CD4-positive, alpha-beta memory T cell (primary cell): Measurements from ENCODE around the gene RAB36. TPM values are rescaled to one million over a fixed set of nuclear protein-coding genes. Genes with fewer than 3 reads are reported as not detected.

Experiments used
- CTCF ChIA-PET: fragments of 350-600 bp; sonication (Branson Sonifier 250); formaldehyde crosslinking; loops from one replicate; lab custom pipeline; 2021; ENCODE audit warnings: inconsistent platforms; ENCODE audit not compliant: partially characterized antibody; lab: Charles Lee
- POLR2A ChIA-PET: fragments of 350-600 bp; sonication (Branson Sonifier 250); formaldehyde crosslinking; loops from one replicate; lab custom pipeline; 2021; ENCODE audit not compliant: partially characterized antibody; lab: Charles Lee
- DNase-seq, 5 donors: peaks; one replicate each; pipeline versions ENCODE4 v3.0.0 to v3.0.0-alpha.2; 2020 to 2022; ENCODE audit warnings: mixed read lengths in 1 of 5
- H3K27ac ChIP-seq: one replicate; pipeline ENCODE4 v1.7.0; 2013; ENCODE audit warnings: low read depth, low read length
- H3K27me3 ChIP-seq: 2 replicates; pipeline ENCODE4 v1.7.0; 2013; ENCODE audit warnings: mild to moderate bottlenecking, low read length, moderate library complexity; ENCODE audit not compliant: insufficient read depth
- H3K36me3 ChIP-seq: 2 replicates; pipeline ENCODE4 v1.7.0; 2013; ENCODE audit warnings: mild to moderate bottlenecking, low read length, moderate library complexity; ENCODE audit not compliant: insufficient read depth
- H3K4me1 ChIP-seq: 2 replicates; pipeline ENCODE4 v1.7.0; 2013; ENCODE audit warnings: mild to moderate bottlenecking, low read length, moderate library complexity; ENCODE audit not compliant: insufficient read depth
- H3K4me3 ChIP-seq, 2 donors: one replicate each; pipeline ENCODE4 v1.7.0; 2013; ENCODE audit warnings: low read length in 2 of 2, mild to moderate bottlenecking in 1 of 2
- H3K9me3 ChIP-seq, 2 donors: one replicate each; pipeline ENCODE4 v1.7.0; 2013; ENCODE audit warnings: low read length in 2 of 2, control low read depth in 1 of 2; ENCODE audit not compliant: control insufficient read depth in 1 of 2
- H3K27ac Mint-ChIP-seq, 7 donors: one replicate each; pipeline ENCODE4 v1.8.0; 2020 to 2021; ENCODE audit warnings: mixed read lengths in 7 of 7, mild to moderate bottlenecking in 6 of 7, inconsistent platforms in 3 of 7, moderate library complexity in 3 of 7
- H3K27me3 Mint-ChIP-seq, 2 donors: one replicate each; pipeline ENCODE4 v1.8.0; 2020 to 2021; ENCODE audit warnings: mixed read lengths in 2 of 2
- H3K36me3 Mint-ChIP-seq, 2 donors: one replicate each; pipeline ENCODE4 v1.8.0; 2020 to 2021; ENCODE audit warnings: mixed read lengths in 2 of 2, inconsistent platforms in 1 of 2, mild to moderate bottlenecking in 1 of 2
- H3K4me1 Mint-ChIP-seq, 4 donors: one replicate each; pipeline ENCODE4 v1.8.0; 2020 to 2021; ENCODE audit warnings: mixed read lengths in 4 of 4, mild to moderate bottlenecking in 1 of 4
- H3K4me3 Mint-ChIP-seq, 8 donors: one replicate each; pipeline ENCODE4 v1.8.0; 2020 to 2021; ENCODE audit warnings: mixed read lengths in 8 of 8, mild to moderate bottlenecking in 7 of 8, moderate library complexity in 6 of 8, inconsistent platforms in 3 of 8
- H3K9me3 Mint-ChIP-seq, 8 donors: one replicate each; pipeline ENCODE4 v1.8.0; 2020 to 2021; ENCODE audit warnings: mixed read lengths in 8 of 8, mild to moderate bottlenecking in 5 of 8, inconsistent platforms in 3 of 8, moderate library complexity in 1 of 8
- intact Hi-C: fragments of 100-400 bp; cut with micrococcal nuclease; formaldehyde crosslinking; loops from one replicate; pipeline ENCODE4 v1.15.1; 2023
- polyA plus RNA-seq, 2 donors: library from polyadenylated mRNA; unstranded; fragments of 300-500 nt; fragmentation: Illumina TruSeq; gene quantifications; one replicate each; pipeline ENCODE4 v1.2.3, GENCODE V29; 2021
- total RNA-seq, 2 experiments: library from RNA; stranded (reverse); gene quantifications; one replicate each; pipeline ENCODE4 v1.2.3, GENCODE V29; 2021

The RAB36 gene
- total and polyA plus RNA-seq, 4 experiments from 2014 or later: 0.33 to 1.1 (median 0.63) TPM

DNA sequence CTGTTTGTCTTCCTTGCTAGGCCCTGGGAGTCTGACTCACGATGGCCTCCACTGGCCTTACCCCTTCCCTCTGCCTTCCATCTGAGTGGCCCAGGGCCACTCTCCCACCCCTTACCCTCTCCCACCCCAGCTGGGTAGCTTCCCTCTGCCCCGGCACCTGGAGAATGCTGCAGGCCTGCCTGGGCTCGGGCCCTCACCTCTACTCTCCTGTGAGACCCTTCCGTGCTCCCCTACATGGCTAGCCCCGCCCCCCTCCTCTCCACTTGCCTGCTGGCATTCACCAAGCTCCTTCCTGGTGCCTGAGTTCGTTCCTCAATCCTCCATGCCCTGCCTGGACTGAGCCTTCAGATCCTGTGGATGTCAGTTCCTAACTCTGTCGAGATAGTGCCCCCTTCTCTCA, 8.7 kb downstream of the RAB36 start:
- no peaks in the 10 kb centered on the region for H3K9me3 Mint-ChIP-seq
- intact Hi-C loops: no loop called here
- no peak for DNase-seq
- H3K4me3 ChIP-seq: no peak overlapping the region
- H3K36me3 Mint-ChIP-seq: no peaks in the 10 kb centered on the region
- H3K36me3 ChIP-seq: no peaks in the 10 kb centered on the region
- H3K27ac ChIP-seq: no peak overlapping the region
- peak overlapping the region in 3 of 7 donors; percentile 60 to 83 (median 75) for H3K27ac Mint-ChIP-seq
- ChIA-PET POLR2A (interaction anchor here (2.0 to 2.8 kb wide), 2 partner anchors 9 to 16 kb away, joined by 6 to 12 read pairs; partner anchors contain the start of gene RAB36), CTCF (interaction anchor here (1.2 to 1.3 kb wide), 2 partner anchors 10 to 26 kb away, joined by 3 to 4 read pairs; no protein-coding TSS in a partner anchor)
- peaks cover 7% of the 10 kb centered on the region for H3K4me1 ChIP-seq
- no peaks in the 10 kb centered on the region for H3K27me3 ChIP-seq
- peak overlapping the region in 1 of 8 donors; percentile 26 for H3K4me3 Mint-ChIP-seq
- H3K4me1 Mint-ChIP-seq: peaks cover 4 to 31% (median 10%) of the 10 kb centered on the region in 4 donors
- H3K27me3 Mint-ChIP-seq: no peaks in the 10 kb centered on the region
- no peaks in the 10 kb centered on the region for H3K9me3 ChIP-seq

DNA sequence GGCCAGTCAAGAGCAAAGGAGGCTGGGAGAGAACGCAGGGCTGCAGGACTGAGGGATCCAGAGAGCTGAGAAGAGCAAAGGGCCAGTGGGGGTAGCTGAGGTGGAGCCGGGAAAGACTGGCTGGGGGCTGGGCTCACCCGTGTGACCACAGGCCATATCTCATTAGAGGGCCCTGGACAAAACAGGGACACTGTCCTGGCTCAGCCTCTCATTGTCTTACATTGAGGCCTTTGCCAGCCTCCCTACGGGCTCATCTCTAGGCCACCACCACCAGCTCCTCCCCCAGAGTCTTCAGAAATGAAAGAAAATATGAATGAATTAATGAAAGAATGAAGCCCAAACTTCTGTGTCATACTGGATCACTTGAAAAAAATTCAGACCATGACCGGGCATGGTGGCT, 9.2 kb downstream of the RAB36 start:
- no peaks in the 10 kb centered on the region for H3K36me3 Mint-ChIP-seq
- Histone ChIP-seq H3K4me1 (peaks cover 7% of the 10 kb centered on the region), H3K27me3 (no peaks in the 10 kb centered on the region), H3K4me3 (no peak overlapping the region), H3K9me3 (no peaks in the 10 kb centered on the region), H3K27ac (no peak overlapping the region), H3K36me3 (no peaks in the 10 kb centered on the region)
- no peaks in the 10 kb centered on the region for H3K27me3 Mint-ChIP-seq
- ChIA-PET POLR2A (interaction anchor here (2.0 to 2.8 kb wide), 2 partner anchors 10 to 16 kb away, joined by 6 to 12 read pairs; partner anchors contain the start of gene RAB36), CTCF (interaction anchor here (1.2 to 1.8 kb wide), 2 partner anchors 26 to 128 kb away, joined by 3 to 4 read pairs; no protein-coding TSS in a partner anchor)
- H3K9me3 Mint-ChIP-seq: no peaks in the 10 kb centered on the region
- DNase-seq: no peak
- peak overlapping the region in 5 of 7 donors; percentile 7 to 60 (median 48) for H3K27ac Mint-ChIP-seq
- intact Hi-C loops: no loop called here
- no peak overlapping the region for H3K4me3 Mint-ChIP-seq
- H3K4me1 Mint-ChIP-seq: peaks cover 4 to 29% (median 10%) of the 10 kb centered on the region in 4 donors

DNA sequence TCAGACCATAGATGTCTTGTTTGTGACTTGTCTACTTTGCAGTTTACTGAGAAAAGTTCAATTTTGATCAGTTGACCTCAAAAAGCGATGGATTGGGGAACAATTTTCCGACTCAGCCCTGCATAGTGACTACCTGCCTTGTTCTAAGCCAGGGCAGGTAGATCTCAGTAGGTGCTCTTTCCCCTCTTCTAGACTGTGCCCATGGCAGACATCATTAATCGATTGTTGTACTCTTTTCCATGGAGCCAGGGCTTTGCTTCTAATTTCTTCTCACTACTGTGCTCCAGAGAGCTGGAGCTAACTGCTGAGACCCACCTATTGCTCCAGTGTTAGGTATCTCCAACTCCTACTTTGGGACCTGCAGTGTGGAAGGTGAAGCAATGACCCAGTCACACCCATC, 9.9 kb downstream of the RAB36 start:
- Histone ChIP-seq H3K9me3 (no peaks in the 10 kb centered on the region), H3K36me3 (no peaks in the 10 kb centered on the region), H3K27ac (no peak overlapping the region), H3K4me3 (no peak overlapping the region), H3K27me3 (no peaks in the 10 kb centered on the region), H3K4me1 (peaks cover 7% of the 10 kb centered on the region)
- ChIA-PET POLR2A (no interaction called here), CTCF (interaction anchor here (1.3 to 1.8 kb wide), 2 partner anchors 127 to 135 kb away, joined by 3 to 4 read pairs; no protein-coding TSS in a partner anchor)
- DNase-seq: no peak
- intact Hi-C loops: no loop called here
- no peaks in the 10 kb centered on the region for H3K9me3 Mint-ChIP-seq
- H3K4me1 Mint-ChIP-seq: peaks cover 4 to 23% (median 10%) of the 10 kb centered on the region in 4 donors
- H3K36me3 Mint-ChIP-seq: no peaks in the 10 kb centered on the region
- H3K27me3 Mint-ChIP-seq: no peaks in the 10 kb centered on the region
- no peak overlapping the region for H3K4me3 Mint-ChIP-seq
- no peak overlapping the region for H3K27ac Mint-ChIP-seq

DNA sequence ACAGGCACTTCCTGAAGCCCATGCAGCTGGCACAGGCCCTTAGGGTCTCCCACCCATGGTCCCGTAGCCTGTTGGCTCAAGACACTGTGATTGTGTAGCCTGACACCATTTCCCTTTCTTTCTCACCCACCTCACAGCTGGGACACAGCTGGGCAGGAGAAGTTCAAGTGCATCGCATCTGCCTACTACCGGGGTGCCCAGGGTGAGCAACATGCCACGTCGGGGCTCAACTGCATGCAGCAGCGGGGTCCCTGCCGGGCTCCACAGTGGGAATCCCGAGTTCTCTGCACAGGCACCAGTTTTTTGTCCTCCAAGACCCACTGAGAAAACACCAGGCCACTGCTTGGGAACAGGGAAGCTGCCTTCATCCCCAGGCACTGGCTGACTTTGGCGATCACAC, 10.6 kb downstream of the RAB36 start:
- intact Hi-C loops: no loop called here
- CTCF ChIA-PET: interaction anchor here (1.1 to 1.8 kb wide), 4 partner anchors 19 to 134 kb away, joined by 3 to 5 read pairs (median 4); no protein-coding TSS in a partner anchor

DNA sequence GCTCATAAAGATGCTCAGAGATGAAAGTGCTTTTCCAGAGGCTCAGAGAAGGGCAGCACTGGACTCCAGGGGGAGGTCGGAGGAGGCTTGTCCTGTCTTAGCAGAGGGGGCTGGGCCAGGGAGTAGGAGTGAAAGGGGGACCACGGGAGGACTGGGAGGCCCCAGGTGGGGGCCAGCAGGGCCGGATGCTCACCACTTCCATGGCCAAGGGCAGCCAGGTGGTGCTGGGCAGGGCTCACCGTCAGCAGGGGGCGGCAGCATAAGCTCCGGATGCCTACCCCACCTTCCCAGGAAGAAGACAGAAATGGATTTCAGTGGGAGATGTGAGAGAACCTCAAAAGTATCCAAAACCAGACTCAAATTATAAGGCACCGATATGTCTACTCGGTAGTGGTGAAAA, 11.0 kb downstream of the RAB36 start:
- Mint-ChIP-seq H3K27ac (peak overlapping the region in 1 of 7 donors; percentile 36), H3K4me3 (no peak overlapping the region), H3K9me3 (no peaks in the 10 kb centered on the region), H3K36me3 (no peaks in the 10 kb centered on the region), H3K27me3 (no peaks in the 10 kb centered on the region), H3K4me1 (peaks cover 4 to 16% (median 10%) of the 10 kb centered on the region in 4 donors)
- intact Hi-C loops: no loop called here
- Histone ChIP-seq H3K27me3 (no peaks in the 10 kb centered on the region), H3K36me3 (no peaks in the 10 kb centered on the region), H3K4me1 (peaks cover 7% of the 10 kb centered on the region), H3K4me3 (no peak overlapping the region), H3K27ac (no peak overlapping the region), H3K9me3 (no peaks in the 10 kb centered on the region)
- ChIA-PET POLR2A (interaction anchor here (1.1 kb wide), 1 partner anchor 18 kb away, joined by 4 read pairs; no protein-coding TSS in a partner anchor), CTCF (interaction anchor here (1.1 to 1.8 kb wide), 5 partner anchors 12 to 134 kb away, joined by 3 to 5 read pairs (median 4); no protein-coding TSS in a partner anchor)
- no peak for DNase-seq

More for the DNA sequence above, 10.6 kb downstream of the RAB36 start:
- Histone ChIP-seq H3K4me3 (no peak overlapping the region), H3K27ac (no peak overlapping the region), H3K36me3 (no peaks in the 10 kb centered on the region), H3K4me1 (peaks cover 7% of the 10 kb centered on the region), H3K27me3 (no peaks in the 10 kb centered on the region), H3K9me3 (no peaks in the 10 kb centered on the region)
- Mint-ChIP-seq H3K27ac (no peak overlapping the region), H3K27me3 (no peaks in the 10 kb centered on the region), H3K9me3 (no peaks in the 10 kb centered on the region), H3K36me3 (no peaks in the 10 kb centered on the region), H3K4me3 (no peak overlapping the region), H3K4me1 (peaks cover 4 to 20% (median 10%) of the 10 kb centered on the region in 4 donors)
- POLR2A ChIA-PET: no interaction called here
- no peak for DNase-seq

DNA sequence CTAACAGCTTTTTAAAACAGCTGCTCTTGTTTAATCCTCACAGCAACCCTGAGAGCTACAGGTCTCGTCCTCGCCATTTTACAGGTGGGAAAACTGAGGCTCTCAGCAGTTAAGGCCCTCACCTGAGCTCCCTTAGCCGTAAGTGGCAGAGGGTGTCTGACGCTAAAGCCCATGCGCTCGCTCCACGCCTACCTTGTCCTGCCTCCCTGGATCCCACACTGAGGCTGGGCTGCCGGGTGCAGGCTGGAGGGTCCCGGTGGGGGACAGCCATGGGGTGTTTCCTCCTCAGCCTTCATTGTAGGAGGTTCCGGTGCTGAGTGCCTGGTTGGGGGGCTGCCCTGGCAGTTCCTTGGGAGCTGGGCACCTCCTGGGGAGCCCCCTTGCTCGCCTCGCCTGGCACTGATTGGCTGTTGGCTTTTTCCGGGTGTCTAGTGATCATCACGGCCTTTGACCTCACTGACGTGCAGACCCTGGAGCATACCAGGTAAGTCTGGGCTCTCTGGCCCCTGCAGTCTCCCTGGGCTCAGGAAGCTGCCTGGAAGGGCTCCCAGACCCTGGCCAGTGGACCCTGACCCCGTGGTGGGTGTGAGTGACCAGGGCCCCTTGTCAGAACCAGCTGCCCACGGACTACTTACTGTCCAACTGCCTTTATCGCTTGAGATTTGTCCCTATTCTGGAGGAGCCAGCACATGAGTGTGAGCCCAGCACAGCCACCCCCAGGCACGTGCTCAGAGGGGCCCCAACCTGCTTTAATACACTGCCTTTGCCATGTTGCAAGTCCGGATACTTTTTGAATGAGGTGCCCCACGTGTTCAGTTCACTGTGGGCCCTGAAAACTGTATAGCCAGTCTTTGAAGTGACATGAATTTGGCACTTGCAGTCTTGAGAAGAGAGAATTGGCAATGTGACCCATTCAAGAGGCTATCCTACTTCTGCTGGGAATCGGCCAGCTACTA, 12.6 kb downstream of the RAB36 start:
- intact Hi-C loops: no loop called here
- no peak for DNase-seq
- Histone ChIP-seq H3K27me3 (no peaks in the 10 kb centered on the region), H3K36me3 (no peaks in the 10 kb centered on the region), H3K27ac (no peak overlapping the region), H3K9me3 (no peaks in the 10 kb centered on the region), H3K4me3 (no peak overlapping the region), H3K4me1 (peaks cover 7% of the 10 kb centered on the region)
- H3K4me3 Mint-ChIP-seq: no peak overlapping the region
- no peaks in the 10 kb centered on the region for H3K27me3 Mint-ChIP-seq
- CTCF ChIA-PET: interaction anchor here (0.6 to 1.3 kb wide), 3 partner anchors 8 to 124 kb away, joined by 3 to 4 read pairs (median 4); no protein-coding TSS in a partner anchor
- H3K9me3 Mint-ChIP-seq: no peaks in the 10 kb centered on the region
- peaks cover 2 to 13% (median 7%) of the 10 kb centered on the region in 4 donors for H3K4me1 Mint-ChIP-seq
- H3K36me3 Mint-ChIP-seq: no peaks in the 10 kb centered on the region
- H3K27ac Mint-ChIP-seq: no peak overlapping the region
- POLR2A ChIA-PET: interaction anchor here (1.1 kb wide), 1 partner anchor 20 kb away, joined by 4 read pairs; no protein-coding TSS in a partner anchor
